ENCODE data around the gene NDRG3. TPM values are rescaled to one million over a fixed set of nuclear protein-coding genes. Genes with fewer than 3 reads are reported as not detected.

The NDRG3 gene
- total and polyA plus RNA-seq, 2 donors (not counting 3 experiments of a cell fraction or from before 2014, with no cell fraction given) = 25.7 to 27.7 TPM

DNA sequence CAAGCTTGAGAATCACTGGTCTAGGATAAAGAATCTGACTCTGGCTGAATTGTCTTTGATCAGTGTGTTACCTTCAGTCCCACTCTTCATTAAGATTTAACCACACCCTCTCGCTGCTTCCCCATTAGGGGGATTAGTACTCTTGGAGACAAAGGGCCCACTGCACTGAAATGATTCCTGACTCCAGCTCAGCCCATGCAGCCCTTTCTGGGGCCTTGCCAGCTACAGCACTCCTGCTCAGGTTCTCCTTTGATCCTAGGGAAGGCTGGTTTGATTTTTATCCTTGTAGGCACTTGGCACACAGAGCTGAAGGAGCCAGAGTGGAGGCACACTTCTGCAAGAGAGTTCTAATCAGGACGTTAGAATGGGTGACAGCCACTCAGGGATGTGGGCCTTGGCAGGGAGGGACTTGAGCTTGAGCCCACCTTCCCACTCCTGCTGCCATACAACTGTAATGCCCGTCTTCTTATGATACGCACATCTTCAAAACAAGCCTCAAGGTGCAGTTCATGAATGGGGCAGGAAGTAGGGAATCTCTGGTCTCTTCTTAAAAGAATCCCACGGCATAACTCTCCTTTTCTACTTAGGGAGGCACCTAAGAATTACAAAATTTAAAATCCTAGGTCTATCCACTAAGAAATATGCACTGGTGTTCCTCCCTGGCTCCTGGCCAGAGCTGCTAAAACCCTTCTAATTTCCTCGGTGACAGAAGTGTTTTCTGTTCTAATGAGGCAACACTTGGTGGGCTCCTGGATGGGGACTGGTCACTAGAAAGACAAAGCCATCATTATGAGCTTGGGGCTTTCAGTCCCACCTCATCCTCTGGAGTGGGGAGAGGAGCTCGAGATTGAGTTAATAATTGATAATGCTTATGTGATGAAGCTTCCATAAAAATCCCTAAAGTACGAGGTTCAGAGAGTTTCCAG lies 98.4 kb downstream of the NDRG3 start:
- Histone ChIP-seq H3K9me3 (replicated peaks; ENCODE audit: control insufficient read depth, insufficient read depth, low read length) (no peaks in the 10 kb centered on the region), H2AFZ (ENCODE audit: low read depth, low read length) (no peak overlapping the region), H3K9me1 (replicated peaks; ENCODE audit: control insufficient read depth, extremely low read depth, insufficient read depth, low read length) (no peaks in the 10 kb centered on the region), H3K27ac (ENCODE audit: insufficient read depth, low read depth, low read length) (no peak overlapping the region), H3K27me3 (ENCODE audit: control insufficient read depth in 2 of 2, insufficient read depth in 2 of 2, low read length in 2 of 2) (no peaks in the 10 kb centered on the region), H3K9ac (replicated peaks; ENCODE audit: extremely low read depth, insufficient read depth, low read length) (no peak overlapping the region), H3K4me1 (ENCODE audit: control insufficient read depth, extremely low read depth, insufficient read depth, low read length) (no peaks in the 10 kb centered on the region), H3K36me3 (ENCODE audit: control insufficient read depth in 2 of 2, extremely low read depth in 1 of 2, insufficient read depth in 2 of 2, low read length in 2 of 2) (no peaks in the 10 kb centered on the region), H3K4me2 (ENCODE audit: insufficient read depth, low read length) (no peak overlapping the region), H3K4me3 (replicated peaks in 1 of 3; ENCODE audit: insufficient read depth in 1 of 3, low read depth in 1 of 3, low read length in 3 of 3) (no peak overlapping the region), H4K20me1 (replicated peaks; ENCODE audit: control insufficient read depth, extremely low read depth, insufficient read depth, low read length) (no peaks in the 10 kb centered on the region), H3K79me2 (ENCODE audit: control insufficient read depth, insufficient read depth, low read length) (no peaks in the 10 kb centered on the region)
- no peak for DNase-seq (ENCODE audit: low read depth, low spot score)
- intact Hi-C loops (cut with micrococcal nuclease) = no loop called here
- dilution Hi-C loops (cut with MboI; ENCODE audit: extremely low pct_ligation_motif_present, low sequenced_read_pairs) = no loop called here
- ChIA-PET CTCF (interaction anchor here (1.1 kb wide), 1 partner anchor 35 kb away, joined by 3 read pairs; no protein-coding TSS in a partner anchor), POLR2A (interaction anchor here (0.5 kb wide), 1 partner anchor 160 kb away, joined by 4 read pairs; no protein-coding TSS in a partner anchor)
- TF ChIP-seq MAX (IDR thresholded peaks at IDR 0.05; ENCODE audit: insufficient read depth, insufficient read length) = no peak
- TF ChIP-seq JUN (IDR thresholded peaks at IDR 0.05; ENCODE audit: borderline replicate concordance, insufficient read depth, insufficient read length, low read depth) = no peak
- no peak for TF ChIP-seq MYC (IDR thresholded peaks at IDR 0.05; ENCODE audit: low read depth, low read length)
- no peak for TF ChIP-seq FOS (IDR thresholded peaks at IDR 0.05; ENCODE audit: borderline replicate concordance, insufficient read depth, low read length)
- TF ChIP-seq, protein P1, sequence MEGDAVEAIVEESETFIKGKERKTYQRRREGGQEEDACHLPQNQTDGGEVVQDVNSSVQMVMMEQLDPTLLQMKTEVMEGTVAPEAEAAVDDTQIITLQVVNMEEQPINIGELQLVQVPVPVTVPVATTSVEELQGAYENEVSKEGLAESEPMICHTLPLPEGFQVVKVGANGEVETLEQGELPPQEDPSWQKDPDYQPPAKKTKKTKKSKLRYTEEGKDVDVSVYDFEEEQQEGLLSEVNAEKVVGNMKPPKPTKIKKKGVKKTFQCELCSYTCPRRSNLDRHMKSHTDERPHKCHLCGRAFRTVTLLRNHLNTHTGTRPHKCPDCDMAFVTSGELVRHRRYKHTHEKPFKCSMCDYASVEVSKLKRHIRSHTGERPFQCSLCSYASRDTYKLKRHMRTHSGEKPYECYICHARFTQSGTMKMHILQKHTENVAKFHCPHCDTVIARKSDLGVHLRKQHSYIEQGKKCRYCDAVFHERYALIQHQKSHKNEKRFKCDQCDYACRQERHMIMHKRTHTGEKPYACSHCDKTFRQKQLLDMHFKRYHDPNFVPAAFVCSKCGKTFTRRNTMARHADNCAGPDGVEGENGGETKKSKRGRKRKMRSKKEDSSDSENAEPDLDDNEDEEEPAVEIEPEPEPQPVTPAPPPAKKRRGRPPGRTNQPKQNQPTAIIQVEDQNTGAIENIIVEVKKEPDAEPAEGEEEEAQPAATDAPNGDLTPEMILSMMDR (IDR thresholded peaks at IDR 0.05; ENCODE audit: extremely low read depth in 1 of 2, insufficient read depth in 1 of 2, low read depth in 1 of 2, low read length in 2 of 2) = no peak
- TF ChIP-seq GATA2 (IDR thresholded peaks at IDR 0.05; ENCODE audit: insufficient read depth, insufficient read length, low read depth, low read length) = no peak
- no peak for TF ChIP-seq POLR2A (IDR thresholded peaks at IDR 0.05; ENCODE audit: low read depth, low read length)
- TF ChIP-seq EZH2 (IDR thresholded peaks at IDR 0.05; ENCODE audit: borderline replicate concordance, low read depth, low read length, severe bottlenecking) = no peak
- no peak for TF ChIP-seq POLR2AphosphoS5 (IDR thresholded peaks at IDR 0.05; ENCODE audit: insufficient read depth, low read depth, low read length)
- no TSS peak for BruUV-seq (replicated peaks)
- FAIRE-seq = no peak
